ENCODE measurements around the gene PEX11G. TPM values are rescaled to one million over a fixed set of nuclear protein-coding genes. Genes with fewer than 3 reads are reported as not detected.

Gene PEX11G
- total RNA-seq, 2 experiments from 2014 or later: not detected

DNA sequence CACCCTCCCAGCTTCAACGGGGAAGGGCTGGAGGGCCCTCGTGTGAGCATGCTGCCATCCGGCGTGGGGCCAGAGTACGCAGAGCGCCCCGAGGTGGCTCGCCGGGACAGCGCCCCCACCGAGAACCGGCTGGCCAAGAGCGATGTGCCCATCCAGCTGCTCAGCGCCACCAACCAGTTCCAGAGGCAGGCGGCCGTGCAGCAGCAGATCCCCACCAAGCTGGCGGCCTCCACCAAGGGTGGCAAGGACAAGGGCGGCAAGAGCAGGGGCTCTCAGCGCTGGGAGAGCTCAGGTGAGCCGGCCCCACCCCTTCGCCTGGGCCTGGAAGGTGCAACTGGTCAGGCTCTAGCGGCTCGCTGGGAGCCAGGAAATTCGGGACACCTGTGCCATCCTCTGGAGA lies 20.0 kb downstream of the PEX11G start:
- ATAC-seq (ENCODE audit: poor library complexity) (no peak), DNase-seq (no peak)
- no peaks in the 10 kb centered on the region for H3K4me1 ChIP-seq (ENCODE audit: insufficient read depth, low read length)
- Mint-ChIP-seq H3K27me3 (no peaks in the 10 kb centered on the region), H3K4me3 (no peak overlapping the region), H3K9me3 (no peaks in the 10 kb centered on the region), H3K27ac (no peak overlapping the region), H3K36me3 (ENCODE audit: low read depth) (peaks cover 46% of the 10 kb centered on the region), H3K4me1 (ENCODE audit: low read depth) (no peaks in the 10 kb centered on the region)
- no peaks in the 10 kb centered on the region for H3K9me3 ChIP-seq (ENCODE audit: control insufficient read depth in 1 of 2, insufficient read depth in 1 of 2, low read length in 2 of 2)
- H3K4me3 ChIP-seq (ENCODE audit: low read length): no peak overlapping the region
- peaks cover 86% of the 10 kb centered on the region for H3K36me3 ChIP-seq (ENCODE audit: insufficient read depth, low read length)
- CTCF ChIA-PET: no interaction called here
- no peak overlapping the region for H3K27ac ChIP-seq (ENCODE audit: low read depth in 1 of 2, low read length in 2 of 2)
- H3K27me3 ChIP-seq (ENCODE audit: control insufficient read depth in 1 of 2, insufficient read depth in 2 of 2, low read length in 2 of 2): no peaks in the 10 kb centered on the region
- TF ChIP-seq, protein P1, sequence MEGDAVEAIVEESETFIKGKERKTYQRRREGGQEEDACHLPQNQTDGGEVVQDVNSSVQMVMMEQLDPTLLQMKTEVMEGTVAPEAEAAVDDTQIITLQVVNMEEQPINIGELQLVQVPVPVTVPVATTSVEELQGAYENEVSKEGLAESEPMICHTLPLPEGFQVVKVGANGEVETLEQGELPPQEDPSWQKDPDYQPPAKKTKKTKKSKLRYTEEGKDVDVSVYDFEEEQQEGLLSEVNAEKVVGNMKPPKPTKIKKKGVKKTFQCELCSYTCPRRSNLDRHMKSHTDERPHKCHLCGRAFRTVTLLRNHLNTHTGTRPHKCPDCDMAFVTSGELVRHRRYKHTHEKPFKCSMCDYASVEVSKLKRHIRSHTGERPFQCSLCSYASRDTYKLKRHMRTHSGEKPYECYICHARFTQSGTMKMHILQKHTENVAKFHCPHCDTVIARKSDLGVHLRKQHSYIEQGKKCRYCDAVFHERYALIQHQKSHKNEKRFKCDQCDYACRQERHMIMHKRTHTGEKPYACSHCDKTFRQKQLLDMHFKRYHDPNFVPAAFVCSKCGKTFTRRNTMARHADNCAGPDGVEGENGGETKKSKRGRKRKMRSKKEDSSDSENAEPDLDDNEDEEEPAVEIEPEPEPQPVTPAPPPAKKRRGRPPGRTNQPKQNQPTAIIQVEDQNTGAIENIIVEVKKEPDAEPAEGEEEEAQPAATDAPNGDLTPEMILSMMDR (IDR thresholded peaks at IDR 0.05): no peak
- intact Hi-C loops (cut with DNase I, micrococcal nuclease): no loop called here
- POLR2A ChIA-PET: interaction anchor here (1.4 kb wide), 1 partner anchor 10 kb away, joined by 4 read pairs; no protein-coding TSS in a partner anchor

DNA sequence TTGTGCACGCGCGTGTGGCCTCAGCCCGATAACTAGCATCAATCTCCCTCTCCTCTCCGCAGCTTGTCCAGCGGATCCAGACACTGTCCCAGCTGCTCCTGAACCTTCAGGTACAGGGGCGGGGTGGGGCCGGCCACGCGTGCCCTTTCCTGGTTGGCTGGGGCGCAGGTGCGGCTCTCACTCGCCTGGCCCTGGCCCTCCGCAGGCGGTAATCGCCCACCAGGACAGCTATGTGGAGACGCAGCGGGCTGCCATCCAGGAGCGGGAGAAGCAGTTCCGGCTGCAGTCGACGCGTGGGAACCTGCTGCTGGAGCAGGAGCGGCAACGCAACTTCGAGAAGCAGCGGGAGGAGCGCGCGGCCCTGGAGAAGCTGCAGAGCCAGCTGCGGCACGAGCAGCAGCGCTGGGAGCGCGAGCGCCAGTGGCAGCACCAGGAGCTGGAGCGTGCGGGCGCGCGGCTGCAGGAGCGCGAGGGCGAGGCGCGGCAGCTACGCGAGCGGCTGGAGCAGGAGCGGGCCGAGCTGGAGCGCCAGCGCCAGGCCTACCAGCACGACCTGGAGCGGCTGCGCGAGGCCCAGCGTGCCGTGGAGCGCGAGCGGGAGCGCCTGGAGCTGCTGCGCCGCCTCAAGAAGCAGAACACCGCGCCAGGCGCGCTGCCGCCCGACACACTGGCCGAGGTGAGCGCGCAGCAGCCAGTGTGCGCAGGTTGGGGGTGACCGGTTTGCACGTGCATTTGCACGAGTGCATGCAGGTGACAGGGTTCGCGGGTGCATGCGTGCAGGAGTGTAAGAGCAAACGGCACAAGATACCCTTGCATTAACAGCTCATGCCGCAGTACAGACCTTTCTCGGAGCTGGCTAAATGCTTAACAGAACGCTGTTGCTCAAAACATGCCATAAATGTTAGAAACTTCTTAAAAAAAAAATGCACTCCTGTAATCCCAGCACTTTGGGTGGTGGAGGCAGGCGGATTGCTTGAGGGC lies 21.5 kb downstream of the PEX11G start:
- Mint-ChIP-seq H3K4me1 (ENCODE audit: low read depth) (no peaks in the 10 kb centered on the region), H3K36me3 (ENCODE audit: low read depth) (peaks cover 53% of the 10 kb centered on the region), H3K4me3 (no peak overlapping the region), H3K27ac (no peak overlapping the region), H3K27me3 (no peaks in the 10 kb centered on the region), H3K9me3 (no peaks in the 10 kb centered on the region)
- Histone ChIP-seq H3K4me3 (ENCODE audit: low read length) (no peak overlapping the region), H3K27ac (ENCODE audit: low read depth in 1 of 2, low read length in 2 of 2) (no peak overlapping the region), H3K9me3 (ENCODE audit: control insufficient read depth in 1 of 2, insufficient read depth in 1 of 2, low read length in 2 of 2) (no peaks in the 10 kb centered on the region), H3K36me3 (ENCODE audit: insufficient read depth, low read length) (peaks cover 98% of the 10 kb centered on the region), H3K4me1 (ENCODE audit: insufficient read depth, low read length) (no peaks in the 10 kb centered on the region), H3K27me3 (ENCODE audit: control insufficient read depth in 1 of 2, insufficient read depth in 2 of 2, low read length in 2 of 2) (no peaks in the 10 kb centered on the region)
- ChIA-PET POLR2A (no interaction called here), CTCF (no interaction called here)
- TF ChIP-seq, protein P1 (IDR thresholded peaks at IDR 0.05): no peak
- no peak for DNase-seq
- no peak for ATAC-seq (ENCODE audit: poor library complexity)
- intact Hi-C loops (cut with DNase I, micrococcal nuclease): no loop called here

GRCh38 chr19:7463575-7463974 lies 25.3 kb downstream of the PEX11G start:
- no peaks in the 10 kb centered on the region for H3K9me3 ChIP-seq (ENCODE audit: control insufficient read depth in 1 of 2, insufficient read depth in 1 of 2, low read length in 2 of 2)
- no peaks in the 10 kb centered on the region for H3K9me3 Mint-ChIP-seq
- no peak overlapping the region for H3K27ac ChIP-seq (ENCODE audit: low read depth in 1 of 2, low read length in 2 of 2)
- H3K4me1 Mint-ChIP-seq (ENCODE audit: low read depth): no peaks in the 10 kb centered on the region
- no peaks in the 10 kb centered on the region for H3K4me1 ChIP-seq (ENCODE audit: insufficient read depth, low read length)
- H3K27me3 Mint-ChIP-seq: no peaks in the 10 kb centered on the region
- peaks cover 96% of the 10 kb centered on the region for H3K36me3 ChIP-seq (ENCODE audit: insufficient read depth, low read length)
- H3K36me3 Mint-ChIP-seq (ENCODE audit: low read depth): peaks cover 66% of the 10 kb centered on the region
- DNase-seq (no peak), ATAC-seq (ENCODE audit: poor library complexity) (no peak)
- no peaks in the 10 kb centered on the region for H3K27me3 ChIP-seq (ENCODE audit: control insufficient read depth in 1 of 2, insufficient read depth in 2 of 2, low read length in 2 of 2)
- no peak overlapping the region for H3K4me3 ChIP-seq (ENCODE audit: low read length)
- TF ChIP-seq, protein P1 (IDR thresholded peaks at IDR 0.05): no peak
- intact Hi-C loops (cut with DNase I, micrococcal nuclease): no loop called here
- POLR2A ChIA-PET: no interaction called here
- CTCF ChIA-PET: no interaction called here
- no peak overlapping the region for H3K4me3 Mint-ChIP-seq
- no peak overlapping the region for H3K27ac Mint-ChIP-seq

All from CD4-positive, alpha-beta T cell (primary cell).